HuH-7.5 (cell line): ENCODE measurements around the gene CDH22.
A peak's percentile ranks its signal among the peaks of the same experiment; 100 is the strongest.

Experiments used
- DNase-seq: peaks from one replicate; pipeline ENCODE4 v3.0.0; 2011; ENCODE audit warnings: low spot score

The CDH22 gene

GRCh38 chr20:46240065-46240464 is 68.2 kb downstream of the CDH22 start:
- no peak for DNase-seq

GRCh38 chr20:46237736-46238135 is 70.6 kb downstream of the CDH22 start:
- no peak for DNase-seq

DNA sequence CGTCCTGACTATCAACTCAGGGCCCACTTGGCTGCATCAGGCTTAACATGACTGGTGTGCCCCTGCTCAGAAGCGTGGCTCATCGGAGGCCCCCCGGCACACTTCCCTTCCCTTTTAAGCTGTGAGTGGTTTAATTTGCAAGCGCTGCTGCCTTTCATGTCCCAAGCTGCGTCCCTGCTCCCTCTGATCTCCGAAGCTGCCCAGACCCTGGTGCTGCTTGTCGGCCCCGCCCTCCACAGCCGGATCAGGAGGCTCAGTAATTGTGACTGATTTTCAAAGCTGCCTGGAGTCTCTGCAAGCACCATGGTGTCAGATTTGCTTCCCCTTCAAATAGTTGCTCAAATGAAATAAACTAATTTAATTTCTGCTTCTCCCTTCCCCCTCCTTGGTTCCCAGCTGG is 71.1 kb downstream of the CDH22 start:
- DNase-seq, result no peak

DNA sequence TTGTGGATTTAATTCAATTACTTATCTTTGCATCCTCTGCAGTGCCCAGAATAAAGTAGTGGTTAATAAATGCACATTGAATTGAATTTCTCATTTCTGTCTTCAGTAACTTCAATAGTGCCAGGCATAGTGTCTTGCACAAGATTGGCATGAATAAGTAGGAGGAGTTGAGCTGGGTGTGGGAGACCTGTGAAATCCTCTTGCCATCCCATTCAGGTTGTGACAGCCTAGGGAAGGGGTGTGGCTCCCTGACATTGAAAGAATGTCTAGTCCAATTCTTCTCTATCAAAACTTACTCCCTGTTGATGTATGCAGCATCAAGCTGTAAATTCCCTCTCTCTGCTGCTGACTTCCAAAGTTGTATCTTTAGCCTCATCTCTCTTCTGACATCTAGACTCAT is 73.2 kb downstream of the CDH22 start:
- no peak for DNase-seq

GRCh38 chr20:46233701-46234100 is 74.6 kb downstream of the CDH22 start:
- no peak for DNase-seq

- DNase-seq, result no peak
These were observed 75.8 kb downstream of the CDH22 start for GRCh38 chr20:46232539-46232938.

- DNase-seq, result peak; percentile 56
These were observed 77.5 kb downstream of the CDH22 start for GRCh38 chr20:46230801-46231282.

GRCh38 chr20:46230106-46230491 is 78.2 kb downstream of the CDH22 start:
- DNase-seq, result no peak

DNA sequence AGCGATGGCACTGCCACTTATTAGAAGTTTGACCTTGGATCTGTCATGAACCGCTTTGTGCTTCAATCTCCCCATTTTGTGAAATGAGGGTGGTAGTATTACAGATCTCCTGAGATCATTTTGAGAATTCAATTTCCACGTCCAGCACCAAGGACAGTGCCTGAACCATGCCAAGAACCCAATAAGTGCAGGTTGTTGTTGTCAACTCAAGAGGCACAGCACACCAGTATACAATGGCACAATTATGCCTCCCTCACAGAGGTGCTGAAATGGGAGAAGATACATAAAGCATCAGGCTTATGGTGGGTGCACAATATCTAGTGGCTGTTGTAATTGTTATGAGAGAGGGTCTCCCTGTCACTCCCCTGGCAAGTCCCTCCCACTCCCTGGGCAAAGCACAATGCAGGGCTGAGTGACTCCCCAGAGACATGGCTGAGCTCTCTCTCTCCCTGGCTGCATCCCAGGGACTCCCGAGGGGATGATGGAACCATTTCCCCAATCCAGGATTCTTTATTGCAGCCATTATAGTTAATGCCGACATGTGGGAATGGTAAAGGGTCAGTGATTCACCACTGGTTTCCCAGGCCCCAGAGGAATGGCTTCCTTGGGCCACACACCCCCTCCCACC is 78.7 kb downstream of the CDH22 start:
- no peak for DNase-seq

GRCh38 chr20:46228670-46229069 is 79.6 kb downstream of the CDH22 start:
- no peak for DNase-seq

DNA sequence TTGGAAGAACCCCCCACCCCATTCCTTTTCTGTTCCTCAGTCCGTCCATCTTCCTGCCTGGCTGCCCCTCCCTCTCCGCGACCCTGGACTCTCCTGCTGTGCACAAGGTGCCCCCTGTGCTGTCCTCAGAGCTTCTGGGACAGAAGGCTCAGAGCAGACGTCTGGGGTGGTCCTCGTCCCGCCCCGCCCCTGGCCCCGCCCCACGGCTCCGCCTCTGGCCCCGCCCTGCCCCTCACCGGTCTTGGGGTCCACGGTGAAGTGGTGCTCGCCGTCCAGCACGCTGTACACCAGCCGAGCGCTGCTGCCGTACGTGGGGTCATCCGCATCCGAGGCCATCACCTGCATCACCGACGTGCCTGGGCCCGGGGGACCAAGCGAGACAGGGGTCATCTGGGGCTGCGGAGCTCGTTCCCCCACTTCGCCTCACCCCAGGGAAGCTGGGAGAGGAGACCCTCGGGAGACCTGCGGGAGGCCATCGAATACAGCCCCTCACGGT is 81.0 kb downstream of the CDH22 start:
- DNase-seq, result no peak

- DNase-seq, result no peak
These were observed 81.7 kb downstream of the CDH22 start for GRCh38 chr20:46226602-46227001.

- DNase-seq, result no peak
These were observed 85.7 kb downstream of the CDH22 start for GRCh38 chr20:46222521-46223007.

DNA sequence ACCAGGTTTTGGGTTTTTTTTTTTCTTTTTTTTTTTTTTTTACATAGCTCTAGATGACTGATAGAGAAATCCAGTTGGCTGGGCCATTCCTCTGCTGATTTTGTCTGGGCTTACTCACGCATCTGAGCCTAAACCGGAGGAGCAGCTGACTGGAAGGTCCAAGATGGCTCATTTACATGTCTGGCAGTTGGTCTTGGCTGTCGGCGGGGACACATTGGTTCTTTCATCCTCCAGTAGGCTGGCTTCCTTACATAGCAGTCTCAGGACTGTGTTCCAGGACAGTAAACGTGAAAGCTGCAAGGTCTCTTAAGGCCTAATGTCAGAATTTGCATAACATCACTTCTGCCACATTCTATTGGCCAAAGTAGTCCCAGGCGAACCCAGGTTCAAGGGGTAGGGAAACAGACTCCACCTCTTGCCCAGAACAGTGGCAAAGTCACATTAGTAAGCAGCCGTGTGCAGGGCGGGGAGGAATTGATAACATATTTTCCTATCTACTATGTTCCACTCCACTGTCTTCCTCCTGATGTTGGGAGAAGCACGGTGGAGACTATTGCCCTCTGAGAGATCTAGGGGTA is 87.0 kb downstream of the CDH22 start:
- no peak for DNase-seq

GRCh38 chr20:46220455-46221207 is 87.7 kb downstream of the CDH22 start:
- no peak for DNase-seq

- DNase-seq, result no peak
These were observed 88.4 kb downstream of the CDH22 start for GRCh38 chr20:46219920-46220319.

- DNase-seq, result no peak
These were observed 89.1 kb downstream of the CDH22 start for GRCh38 chr20:46219190-46219589.

- no peak for DNase-seq
These were observed 89.6 kb downstream of the CDH22 start for GRCh38 chr20:46218656-46219055.

- DNase-seq, result no peak
These were observed 90.7 kb downstream of the CDH22 start for GRCh38 chr20:46217583-46217982.

DNA sequence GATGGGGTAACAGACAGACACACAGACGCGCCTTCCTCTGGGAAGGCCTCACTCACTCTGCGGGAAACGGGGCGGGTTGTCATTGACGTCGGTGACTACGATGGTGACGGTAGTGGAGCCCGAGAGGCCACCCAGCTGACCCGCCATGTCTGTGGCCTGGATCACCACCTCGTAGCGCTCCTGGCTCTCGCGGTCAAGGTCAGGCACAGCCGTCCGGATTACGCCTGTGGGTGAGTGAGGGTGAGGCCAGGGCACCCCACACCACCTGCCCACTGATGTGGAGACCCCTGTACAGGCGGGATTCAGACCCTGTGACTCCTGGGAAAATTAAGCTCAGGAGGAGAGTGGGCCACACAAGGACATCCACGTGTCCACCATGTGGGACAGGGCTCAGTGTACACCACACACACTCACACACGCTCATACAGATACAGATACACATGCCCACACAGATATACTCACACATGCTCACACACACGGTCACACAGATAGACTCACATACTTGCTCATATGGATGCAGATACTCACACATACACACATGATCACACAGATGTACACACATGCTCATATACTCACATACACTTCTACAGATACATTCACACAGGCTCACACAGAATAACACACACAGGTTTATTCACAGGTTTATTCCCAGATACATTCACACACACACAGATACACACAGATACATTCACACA is 91.4 kb downstream of the CDH22 start:
- DNase-seq, result no peak

DNA sequence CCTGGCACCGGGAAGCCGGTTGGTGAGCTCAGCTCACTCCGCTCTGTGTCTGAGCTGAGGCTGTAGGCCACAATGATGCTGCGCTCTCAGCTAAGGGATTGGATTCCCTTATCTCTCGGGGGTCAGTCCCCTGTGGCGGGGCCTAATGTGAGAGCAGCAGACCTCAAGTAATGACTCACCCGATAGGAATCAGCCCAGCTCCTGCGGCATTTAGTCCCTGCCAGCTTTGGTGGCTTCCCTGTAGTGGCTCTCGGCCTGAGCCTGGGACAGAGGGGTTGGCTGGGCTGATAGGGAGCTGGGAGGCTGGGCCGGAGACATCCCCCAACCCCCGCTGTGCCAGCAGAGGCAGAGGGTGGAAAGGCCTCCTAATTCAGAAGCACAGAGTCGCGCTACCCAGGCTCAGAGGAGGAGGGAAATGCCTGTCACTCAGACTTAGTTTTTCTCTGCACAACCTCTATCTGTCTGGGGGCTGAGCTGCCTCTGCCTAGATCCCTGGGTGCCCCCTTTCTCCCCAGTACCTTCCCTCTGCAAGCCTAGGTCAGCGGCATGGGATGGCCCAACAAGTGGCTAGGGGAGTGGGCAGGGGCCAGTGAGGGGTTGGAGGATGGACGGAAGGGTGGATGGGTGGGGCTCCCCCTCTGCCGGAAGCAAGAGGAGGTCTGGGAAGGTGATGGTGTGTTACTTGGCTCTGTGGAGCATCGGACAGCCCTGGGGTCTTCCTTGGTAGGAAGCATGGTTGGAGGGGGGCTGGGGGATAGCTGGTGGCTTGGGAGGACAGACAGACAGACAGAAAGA is 92.2 kb downstream of the CDH22 start:
- no peak for DNase-seq
